Measurements from ENCODE around the gene ARL4C. TPM values are rescaled to one million over a fixed set of nuclear protein-coding genes. Genes with fewer than 3 reads are reported as not detected.
"Not testable (repeated sequence)": the region's sequence is repeated elsewhere in the genome, so short reads cannot be mapped to it uniquely, and the experiment has no call there.

Gene ARL4C
- total and polyA plus RNA-seq, 3 donors from 2014 or later: 1.3 to 4.4 (median 3.0) TPM

DNA sequence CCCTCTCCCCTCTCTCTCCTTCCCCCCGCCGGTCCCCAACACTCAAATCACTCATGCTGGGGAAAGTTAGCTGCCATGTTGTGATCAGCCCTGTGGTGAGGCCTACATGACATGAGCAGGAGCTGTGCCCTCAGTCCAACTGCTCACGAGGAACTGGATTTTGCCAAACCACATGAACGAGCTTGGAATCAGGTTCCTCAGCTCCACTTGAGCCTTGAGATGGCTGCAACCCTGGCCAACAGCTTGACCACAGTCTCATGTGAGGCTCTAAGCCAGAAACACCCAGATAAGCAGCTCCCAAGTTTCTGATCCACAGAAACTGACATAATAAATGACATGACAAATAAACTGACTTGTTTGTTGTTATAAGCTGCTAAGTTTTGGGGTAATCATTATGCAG is 38.4 kb downstream of the ARL4C start:
- Histone ChIP-seq H3K9me3 (no peaks in the 10 kb centered on the region), H3K27ac (no peak overlapping the region), H3K4me3 (no peak overlapping the region), H3K36me3 (ENCODE audit: low read depth, missing control alignments) (no peaks in the 10 kb centered on the region), H3K27me3 (no peaks in the 10 kb centered on the region), H3K4me1 (no peaks in the 10 kb centered on the region)
- intact Hi-C loops (cut with DNase I; ENCODE audit: low total_unique reads): no loop called here
- no peak for TF ChIP-seq CTCF (IDR thresholded peaks at IDR 0.05)
- no peak for TF ChIP-seq POLR2A (IDR thresholded peaks at IDR 0.05)
- no peak for DNase-seq
- whole genome bisulfite sequencing, 2 donors: 69 to 82% methylated on average over 4 of the region's 4 CpGs

DNA sequence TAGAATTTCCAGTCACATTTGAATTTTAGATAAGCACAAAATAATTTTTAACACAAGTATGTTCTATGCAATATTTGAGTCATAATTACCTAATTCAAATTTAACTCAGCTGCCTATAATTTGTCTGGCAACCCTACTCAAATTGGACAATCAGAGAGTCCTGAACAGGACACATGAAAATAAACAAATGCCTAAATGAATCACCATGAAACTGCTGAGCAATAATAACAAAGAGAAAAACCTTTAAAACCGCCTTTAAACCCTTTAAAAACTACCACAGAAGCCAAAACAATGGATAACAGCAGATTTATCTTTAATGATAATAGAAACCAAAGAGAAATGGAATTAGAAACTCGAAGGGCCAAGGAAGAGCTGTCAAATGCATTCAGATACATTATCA is 39.5 kb downstream of the ARL4C start:
- H3K27ac ChIP-seq: no peak overlapping the region
- no peak overlapping the region for H3K4me3 ChIP-seq
- H3K9me3 ChIP-seq: no peaks in the 10 kb centered on the region
- H3K27me3 ChIP-seq: no peaks in the 10 kb centered on the region
- H3K36me3 ChIP-seq (ENCODE audit: low read depth, missing control alignments): no peaks in the 10 kb centered on the region
- H3K4me1 ChIP-seq: no peaks in the 10 kb centered on the region
- TF ChIP-seq POLR2A (IDR thresholded peaks at IDR 0.05) (no peak), CTCF (IDR thresholded peaks at IDR 0.05) (no peak)
- intact Hi-C loops (cut with DNase I; ENCODE audit: low total_unique reads): no loop called here
- 87 to 91% methylated on average over 2 of the region's 2 CpGs for WGBS, 2 donors
- no peak for DNase-seq

DNA sequence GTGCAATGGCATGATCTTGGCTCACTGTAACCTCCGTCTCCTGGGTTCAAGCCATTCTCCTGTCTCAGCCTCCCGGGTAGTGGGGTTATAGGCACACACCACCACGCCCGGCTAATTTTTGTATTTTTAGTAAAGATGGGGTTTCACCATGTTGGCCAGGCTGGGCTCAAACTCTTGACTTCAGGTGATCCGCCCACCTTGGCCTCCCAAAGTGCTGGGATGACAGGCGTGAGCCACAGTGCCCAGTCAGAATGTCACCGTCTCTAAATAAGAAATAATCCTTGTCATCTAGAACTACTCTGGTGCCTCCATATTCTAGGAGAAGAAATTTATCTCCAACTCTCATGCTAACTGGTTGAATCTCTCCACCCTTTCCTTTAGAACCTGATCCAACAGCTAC is 41.6 kb downstream of the ARL4C start:
- H3K9me3 ChIP-seq; DNase-seq; H3K36me3 ChIP-seq (ENCODE audit: low read depth, missing control alignments); H3K27me3 ChIP-seq; intact Hi-C loops (cut with DNase I; ENCODE audit: low total_unique reads); H3K4me1 ChIP-seq; H3K27ac ChIP-seq; H3K4me3 ChIP-seq: not testable (repeated sequence)
- 92 to 96% methylated on average over 7 of the region's 7 CpGs for WGBS, 2 donors

GRCh38 chr2:234454433-234454832 is 42.4 kb downstream of the ARL4C start:
- intact Hi-C loops (cut with DNase I; ENCODE audit: low total_unique reads): no loop called here
- WGBS, 2 donors: 77% methylated on average over 4 of the region's 4 CpGs
- no peak overlapping the region for H3K4me3 ChIP-seq
- no peaks in the 10 kb centered on the region for H3K9me3 ChIP-seq
- no peak for TF ChIP-seq CTCF (IDR thresholded peaks at IDR 0.05)
- TF ChIP-seq POLR2A (IDR thresholded peaks at IDR 0.05): no peak
- no peak overlapping the region for H3K27ac ChIP-seq
- DNase-seq: no peak
- H3K36me3 ChIP-seq (ENCODE audit: low read depth, missing control alignments): no peaks in the 10 kb centered on the region
- no peaks in the 10 kb centered on the region for H3K27me3 ChIP-seq
- H3K4me1 ChIP-seq: no peaks in the 10 kb centered on the region

- no peak overlapping the region for H3K27ac ChIP-seq
- no peaks in the 10 kb centered on the region for H3K27me3 ChIP-seq
- TF ChIP-seq POLR2A (IDR thresholded peaks at IDR 0.05) (no peak), CTCF (IDR thresholded peaks at IDR 0.05) (no peak)
- WGBS, 2 donors: 87 to 95% methylated on average over 5 of the region's 5 CpGs
- no peaks in the 10 kb centered on the region for H3K9me3 ChIP-seq
- no peaks in the 10 kb centered on the region for H3K36me3 ChIP-seq (ENCODE audit: low read depth, missing control alignments)
- DNase-seq: no peak
- no peak overlapping the region for H3K4me3 ChIP-seq
- H3K4me1 ChIP-seq: no peaks in the 10 kb centered on the region
- intact Hi-C loops (cut with DNase I; ENCODE audit: low total_unique reads): no loop called here
Observed at GRCh38 chr2:234453216-234453615, 43.7 kb downstream of the ARL4C start.

All from testis (tissue), 3 donors.